C4-2B (cell line): ENCODE data around the gene BCR.

ENCODE experiments used
- ZFX ChIP-seq: fragments of 450-650 bp; IDR thresholded peaks from 2 replicates; pipeline ENCODE4 v1.6.1; 2017
- TF ChIP-seq, protein P1 (sequence below): fragments of 450-650 bp; conservative IDR thresholded peaks from 2 replicates; pipeline ENCODE4 v1.5.1; 2017; ENCODE audit warnings: mild to moderate bottlenecking

DNA sequence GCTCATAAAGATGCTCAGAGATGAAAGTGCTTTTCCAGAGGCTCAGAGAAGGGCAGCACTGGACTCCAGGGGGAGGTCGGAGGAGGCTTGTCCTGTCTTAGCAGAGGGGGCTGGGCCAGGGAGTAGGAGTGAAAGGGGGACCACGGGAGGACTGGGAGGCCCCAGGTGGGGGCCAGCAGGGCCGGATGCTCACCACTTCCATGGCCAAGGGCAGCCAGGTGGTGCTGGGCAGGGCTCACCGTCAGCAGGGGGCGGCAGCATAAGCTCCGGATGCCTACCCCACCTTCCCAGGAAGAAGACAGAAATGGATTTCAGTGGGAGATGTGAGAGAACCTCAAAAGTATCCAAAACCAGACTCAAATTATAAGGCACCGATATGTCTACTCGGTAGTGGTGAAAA, 24.0 kb upstream of the BCR start:
- TF ChIP-seq, protein P1, sequence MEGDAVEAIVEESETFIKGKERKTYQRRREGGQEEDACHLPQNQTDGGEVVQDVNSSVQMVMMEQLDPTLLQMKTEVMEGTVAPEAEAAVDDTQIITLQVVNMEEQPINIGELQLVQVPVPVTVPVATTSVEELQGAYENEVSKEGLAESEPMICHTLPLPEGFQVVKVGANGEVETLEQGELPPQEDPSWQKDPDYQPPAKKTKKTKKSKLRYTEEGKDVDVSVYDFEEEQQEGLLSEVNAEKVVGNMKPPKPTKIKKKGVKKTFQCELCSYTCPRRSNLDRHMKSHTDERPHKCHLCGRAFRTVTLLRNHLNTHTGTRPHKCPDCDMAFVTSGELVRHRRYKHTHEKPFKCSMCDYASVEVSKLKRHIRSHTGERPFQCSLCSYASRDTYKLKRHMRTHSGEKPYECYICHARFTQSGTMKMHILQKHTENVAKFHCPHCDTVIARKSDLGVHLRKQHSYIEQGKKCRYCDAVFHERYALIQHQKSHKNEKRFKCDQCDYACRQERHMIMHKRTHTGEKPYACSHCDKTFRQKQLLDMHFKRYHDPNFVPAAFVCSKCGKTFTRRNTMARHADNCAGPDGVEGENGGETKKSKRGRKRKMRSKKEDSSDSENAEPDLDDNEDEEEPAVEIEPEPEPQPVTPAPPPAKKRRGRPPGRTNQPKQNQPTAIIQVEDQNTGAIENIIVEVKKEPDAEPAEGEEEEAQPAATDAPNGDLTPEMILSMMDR: no peak
- no peak for TF ChIP-seq ZFX
